ENCODE results near the gene FAM163B. TPM values are rescaled to one million over a fixed set of nuclear protein-coding genes. Genes with fewer than 3 reads are reported as not detected.

FAM163B gene
- total and polyA plus RNA-seq, 9 of the 15 experiments (the other 6 are each of a cell fraction or from before 2014, with no cell fraction given) = not detected

DNA sequence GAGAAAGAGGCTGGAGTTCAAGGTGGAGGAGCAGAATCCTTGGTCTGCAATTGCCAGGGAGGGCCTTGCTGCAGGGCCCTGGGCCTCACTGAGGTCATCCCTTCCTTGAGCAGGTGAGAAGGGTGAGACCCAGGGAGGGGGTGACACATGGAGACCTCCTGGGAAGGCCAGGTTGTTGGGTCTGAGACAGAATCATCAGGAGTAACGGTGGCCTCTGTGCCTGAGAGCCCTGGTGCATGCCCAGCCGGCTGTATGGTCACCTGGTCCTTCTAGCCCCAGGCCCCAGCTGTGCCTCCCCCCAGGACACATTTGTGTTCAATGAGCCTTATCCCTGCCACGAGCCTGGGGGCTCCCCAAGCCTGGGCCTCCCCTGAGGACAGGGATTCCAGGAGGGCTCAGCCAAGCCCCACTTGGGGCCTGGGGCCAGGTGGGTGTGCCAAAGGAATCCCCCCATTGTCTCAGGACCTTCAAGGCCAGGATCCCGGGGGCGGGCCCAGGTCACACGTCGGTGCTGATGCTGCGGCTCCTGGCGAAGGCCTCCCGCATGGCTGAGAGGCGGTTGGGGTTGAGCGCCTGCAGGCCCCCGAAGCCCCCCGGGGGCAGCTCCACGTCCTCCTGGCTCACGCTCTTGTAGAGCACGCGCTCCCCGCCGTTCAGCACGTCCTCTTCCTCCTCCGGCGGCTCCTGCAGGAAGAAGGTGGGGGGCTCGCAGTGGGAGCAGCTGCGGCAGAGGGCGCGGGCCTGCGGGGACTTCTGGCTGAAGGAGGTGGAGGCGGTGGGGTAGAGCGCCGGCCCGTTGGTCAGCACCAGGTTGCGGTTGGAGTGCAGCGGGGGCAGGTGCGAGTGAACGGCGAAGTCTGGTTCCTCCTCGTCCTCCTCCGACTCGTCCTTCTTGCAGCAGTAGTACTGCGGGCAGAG lies 30.4 kb downstream of the FAM163B start:
- no peak for ATAC-seq

DNA sequence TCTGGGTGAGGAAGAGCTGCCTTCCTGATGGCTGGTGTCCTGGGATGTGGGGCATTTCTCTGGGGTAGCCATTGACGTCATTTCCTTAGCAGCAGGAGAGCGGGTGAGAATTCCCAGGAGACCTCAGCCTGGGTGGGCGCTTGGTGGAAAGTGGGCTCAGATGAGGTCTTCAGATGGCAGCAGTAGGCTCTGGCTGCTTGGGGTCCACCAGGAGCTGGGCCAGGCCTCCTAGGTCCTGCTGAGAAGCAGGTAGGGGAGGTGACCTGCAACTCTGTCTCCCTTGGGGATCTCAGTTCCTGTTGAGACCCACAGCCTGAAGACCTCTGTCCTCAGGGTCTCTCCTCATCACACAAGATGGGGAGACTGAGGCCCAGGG lies 31.5 kb downstream of the FAM163B start:
- H2AFZ ChIP-seq (ENCODE audit: low read depth, low read length) = no peak overlapping the region
- peaks cover 22% of the 10 kb centered on the region; the same call in 1 of the 2 replicates for H4K20me1 ChIP-seq (replicated peaks; ENCODE audit: control insufficient read depth, insufficient read depth, low read length)
- FAIRE-seq = no peak
- POLR2A ChIA-PET = interaction anchor here (0.6 to 0.7 kb wide), 2 partner anchors 362 to 579 kb away, joined by 3 read pairs; no protein-coding TSS in a partner anchor
- H3K9ac ChIP-seq (ENCODE audit: insufficient read depth in 1 of 2, low read depth in 2 of 2, low read length in 2 of 2) = no peak overlapping the region
- in situ Hi-C loops (cut with MboI) = no loop called here
- 0% methylated on average over 2 of the region's 3 CpGs for WGBS (ENCODE audit: insufficient coverage, low coverage, missing lambda C conversion rate)
- no peak for DNase-seq (ENCODE audit: extremely low read depth in 1 of 4, low spot score in 3 of 4)
- no peaks in the 10 kb centered on the region for H3K9me3 ChIP-seq (replicated peaks; ENCODE audit: control insufficient read depth, insufficient read depth, low read depth, low read length)
- CTCF ChIA-PET (ENCODE audit: low intra/inter-chr PET ratio) = no interaction called here
- H3K27ac ChIP-seq (ENCODE audit: extremely low read depth, low read depth, low read length) = no peak overlapping the region
- ATAC-seq = no peak
- H3K9me1 ChIP-seq (ENCODE audit: control insufficient read depth, insufficient read depth, low read length) = no peaks in the 10 kb centered on the region
- intact Hi-C loops (cut with micrococcal nuclease) = no loop called here
- no peaks in the 10 kb centered on the region for H3K79me2 ChIP-seq (ENCODE audit: control insufficient read depth, insufficient read depth, low read length)
- H3K4me3 ChIP-seq = no peak overlapping the region
- H3K36me3 ChIP-seq (ENCODE audit: control insufficient read depth, insufficient read depth, low read length) = no peaks in the 10 kb centered on the region
- no peak overlapping the region for H3K4me2 ChIP-seq (ENCODE audit: insufficient read depth, low read length)
- peaks cover 0 to 20% of the 10 kb centered on the region in 2 experiments; a peak in 2 of 5 replicates for H3K4me1 ChIP-seq (replicated peaks in 1 of 2; ENCODE audit: control insufficient read depth in 2 of 2, insufficient read depth in 2 of 2, low read length in 2 of 2)
- no TSS peak for BruUV-seq (replicated peaks)
- peaks cover 34 to 81% of the 10 kb centered on the region in 2 experiments; a peak in 4 of 5 replicates for H3K27me3 ChIP-seq (ENCODE audit: control insufficient read depth in 2 of 2, insufficient read depth in 2 of 2, low read length in 2 of 2)
- TF ChIP-seq HDGF (IDR thresholded peaks at IDR 0.05) (no peak), RAD21 (CRISPR knock-in tag; conservative IDR thresholded peaks at IDR 0.05 in 1 of 2, IDR thresholded peaks at IDR 0.05 in 1 of 2) (no peak), CBFA2T2 (conservative IDR thresholded peaks at IDR 0.05) (no peak), BACH1 (tag; IDR thresholded peaks at IDR 0.05) (no peak), ZNF212 (CRISPR knock-in tag; IDR thresholded peaks at IDR 0.05) (no peak), NRF1 (conservative IDR thresholded peaks at IDR 0.05 in 1 of 2, IDR thresholded peaks at IDR 0.05 in 1 of 2) (no peak), ZC3H11A (IDR thresholded peaks at IDR 0.05; ENCODE audit: low read depth, low read length) (no peak), NFXL1 (CRISPR knock-in tag; IDR thresholded peaks at IDR 0.05) (no peak), MYNN (IDR thresholded peaks at IDR 0.05) (no peak), MYNN (CRISPR knock-in tag; IDR thresholded peaks at IDR 0.05) (no peak), ZNF589 (CRISPR knock-in tag; IDR thresholded peaks at IDR 0.05; ENCODE audit: low read depth) (no peak), POLR2H (tag; IDR thresholded peaks at IDR 0.05; ENCODE audit: low read depth) (no peak), ZNF398 (CRISPR knock-in tag; IDR thresholded peaks at IDR 0.05) (no peak)

More for the DNA sequence above, 30.4 kb downstream of the FAM163B start:
- Histone ChIP-seq H3K9me3 (replicated peaks; ENCODE audit: control insufficient read depth, insufficient read depth, low read depth, low read length) (no peaks in the 10 kb centered on the region), H3K4me1 (replicated peaks in 1 of 2; ENCODE audit: control insufficient read depth in 2 of 2, insufficient read depth in 2 of 2, low read length in 2 of 2) (peaks cover 0 to 24% of the 10 kb centered on the region in 2 experiments; a peak in 2 of 5 replicates), H3K36me3 (ENCODE audit: control insufficient read depth, insufficient read depth, low read length) (no peaks in the 10 kb centered on the region), H3K27me3 (ENCODE audit: control insufficient read depth in 2 of 2, insufficient read depth in 2 of 2, low read length in 2 of 2) (peaks cover 40 to 81% of the 10 kb centered on the region in 2 experiments; a peak in 4 of 5 replicates), H3K27ac (ENCODE audit: extremely low read depth, low read depth, low read length) (no peak overlapping the region), H3K4me3 (no peak overlapping the region), H4K20me1 (replicated peaks; ENCODE audit: control insufficient read depth, insufficient read depth, low read length) (peaks cover 21% of the 10 kb centered on the region), H3K79me2 (ENCODE audit: control insufficient read depth, insufficient read depth, low read length) (no peaks in the 10 kb centered on the region), H2AFZ (ENCODE audit: low read depth, low read length) (no peak overlapping the region), H3K4me2 (ENCODE audit: insufficient read depth, low read length) (no peak overlapping the region), H3K9me1 (ENCODE audit: control insufficient read depth, insufficient read depth, low read length) (no peaks in the 10 kb centered on the region), H3K9ac (ENCODE audit: insufficient read depth in 1 of 2, low read depth in 2 of 2, low read length in 2 of 2) (no peak overlapping the region)
- intact Hi-C loops (cut with micrococcal nuclease) (no loop called here), in situ Hi-C loops (cut with MboI) (no loop called here)
- POLR2A ChIA-PET = interaction anchor here (0.7 kb wide), 1 partner anchor 361 kb away, joined by 3 read pairs; no protein-coding TSS in a partner anchor
- BruUV-seq (replicated peaks) = no TSS peak
- TF ChIP-seq PYGO2 (tag; IDR thresholded peaks at IDR 0.05) = no peak
- no peak for TF ChIP-seq DPF2 (IDR thresholded peaks at IDR 0.05)
- no peak for TF ChIP-seq NFXL1 (CRISPR knock-in tag; IDR thresholded peaks at IDR 0.05)
- WGBS (ENCODE audit: insufficient coverage, low coverage, missing lambda C conversion rate) = 8% methylated on average over 41 of the region's 41 CpGs
- CTCF ChIA-PET (ENCODE audit: low intra/inter-chr PET ratio) = no interaction called here
- DNase-seq (ENCODE audit: extremely low read depth in 1 of 4, low spot score in 3 of 4) (no peak), FAIRE-seq (no peak)

Data from K562 (cell line).